Calu3 (cell line): ENCODE data around the gene GIN1. TPM values are rescaled to one million over a fixed set of nuclear protein-coding genes. Genes with fewer than 3 reads are reported as not detected.
"Not testable (repeated sequence)": the region's sequence is repeated elsewhere in the genome, so short reads cannot be mapped to it uniquely, and the experiment has no call there.

ENCODE experiments used
- BruUV-seq: library from RNA; stranded (reverse); fragments of 400-500 nt; replicated peaks from 2 replicates; lab custom pipeline; 2021; lab: Mats Ljungman, UMichigan
- CTCF ChIA-PET: fragments of 300-600 bp; sonication (Branson Sonifier 250); formaldehyde crosslinking; loops from one replicate; lab custom pipeline; 2022; ENCODE audit warnings: antibody characterized with exemption; lab: Charles Lee
- DNase-seq: peaks from one replicate; pipeline ENCODE4 v3.0.0; 2022
- H3K27ac Mint-ChIP-seq: one replicate; pipeline ENCODE4 v1.8.0; 2022; ENCODE audit warnings: mixed read lengths; ENCODE audit not compliant: unreplicated experiment
- H3K27me3 Mint-ChIP-seq: one replicate; pipeline ENCODE4 v1.8.0; 2022; ENCODE audit warnings: mixed read lengths; ENCODE audit not compliant: unreplicated experiment
- H3K36me3 Mint-ChIP-seq: one replicate; pipeline ENCODE4 v1.8.0; 2022; ENCODE audit warnings: mild to moderate bottlenecking, moderate library complexity, mixed read lengths; ENCODE audit not compliant: insufficient read depth, unreplicated experiment
- H3K4me1 Mint-ChIP-seq: one replicate; pipeline ENCODE4 v1.8.0; 2022; ENCODE audit warnings: mild to moderate bottlenecking, low read depth, mixed read lengths; ENCODE audit not compliant: unreplicated experiment
- H3K4me3 Mint-ChIP-seq: one replicate; pipeline ENCODE4 v1.8.0; 2022; ENCODE audit warnings: mild to moderate bottlenecking, low read depth, moderate library complexity, mixed read lengths; ENCODE audit not compliant: unreplicated experiment
- H3K9me3 Mint-ChIP-seq: one replicate; pipeline ENCODE4 v1.8.0; 2022; ENCODE audit warnings: low read depth, mixed read lengths; ENCODE audit not compliant: unreplicated experiment
- CTCF ChIP-seq: fragments of 200-600 bp; IDR thresholded peaks from one replicate; pipeline ENCODE4 v1.8.0; 2022; ENCODE audit warnings: antibody characterized with exemption; ENCODE audit not compliant: unreplicated experiment
- intact Hi-C: fragments of 100-400 bp; cut with micrococcal nuclease; formaldehyde crosslinking; loops from one replicate; pipeline ENCODE4 v1.10.0; 2022; ENCODE audit not compliant: unreplicated experiment
- total RNA-seq: library from RNA; stranded (reverse); gene quantifications from 2 replicates; pipeline ENCODE4 v1.2.3, GENCODE V29; 2022

The GIN1 gene
- total RNA-seq, 1 experiment from 2014 or later: 12.0 TPM

GRCh38 chr5:103145196-103145595 lies 25.3 kb upstream of the GIN1 start:
- no peak overlapping the region for H3K4me3 Mint-ChIP-seq
- CTCF ChIA-PET: no interaction called here

GRCh38 chr5:103142132-103142531 lies 22.2 kb upstream of the GIN1 start:
- H3K4me3 Mint-ChIP-seq, H3K9me3 Mint-ChIP-seq, H3K36me3 Mint-ChIP-seq, BruUV-seq, H3K27ac Mint-ChIP-seq, intact Hi-C loops, CTCF ChIA-PET, DNase-seq, H3K27me3 Mint-ChIP-seq, H3K4me1 Mint-ChIP-seq: not testable (repeated sequence)

More at GRCh38 chr5:103145196-103145595, 25.3 kb upstream of the GIN1 start:
- Mint-ChIP-seq H3K27me3 (no peaks in the 10 kb centered on the region), H3K9me3 (no peaks in the 10 kb centered on the region), H3K4me1 (no peaks in the 10 kb centered on the region), H3K36me3 (no peaks in the 10 kb centered on the region), H3K27ac (no peak overlapping the region)
- BruUV-seq: no TSS peak
- intact Hi-C loops: no loop called here
- no peak for TF ChIP-seq CTCF
- no peak for DNase-seq

GRCh38 chr5:103139264-103139865 lies 19.4 kb upstream of the GIN1 start:
- DNase-seq: peak; percentile 88
- intact Hi-C loops: loop anchor here (1.0 to 10.0 kb wide), 8 partner anchors 79 to 605 kb away; no protein-coding TSS in a partner anchor
- no peak overlapping the region for H3K4me3 Mint-ChIP-seq
- BruUV-seq: no TSS peak
- no peaks in the 10 kb centered on the region for H3K4me1 Mint-ChIP-seq
- no peaks in the 10 kb centered on the region for H3K27me3 Mint-ChIP-seq
- TF ChIP-seq CTCF: peak; percentile 97
- no peaks in the 10 kb centered on the region for H3K9me3 Mint-ChIP-seq
- H3K27ac Mint-ChIP-seq: no peak overlapping the region
- peaks cover 8% of the 10 kb centered on the region for H3K36me3 Mint-ChIP-seq
- CTCF ChIA-PET: interaction anchor here (0.6 to 1.4 kb wide), 7 partner anchors 11 to 458 kb away, joined by 3 to 5 read pairs (median 3); partner anchors contain the start of genes GIN1 and PPIP5K2

- Mint-ChIP-seq H3K36me3 (peaks cover 8% of the 10 kb centered on the region), H3K4me3 (no peak overlapping the region), H3K9me3 (no peaks in the 10 kb centered on the region), H3K4me1 (no peaks in the 10 kb centered on the region), H3K27ac (no peak overlapping the region), H3K27me3 (no peaks in the 10 kb centered on the region)
- no peak for DNase-seq
- no peak for TF ChIP-seq CTCF
- intact Hi-C loops: loop anchor here (2.0 to 10.0 kb wide), 5 partner anchors 77 to 603 kb away; no protein-coding TSS in a partner anchor
- CTCF ChIA-PET: interaction anchor here (0.6 kb wide), 2 partner anchors 25 to 59 kb away, joined by 4 to 6 read pairs; no protein-coding TSS in a partner anchor
- BruUV-seq: no TSS peak
Observed at GRCh38 chr5:103138202-103138690, 18.3 kb upstream of the GIN1 start.

- DNase-seq: no peak
- Mint-ChIP-seq H3K27ac (no peak overlapping the region), H3K9me3 (no peaks in the 10 kb centered on the region), H3K4me3 (no peak overlapping the region), H3K27me3 (no peaks in the 10 kb centered on the region), H3K4me1 (no peaks in the 10 kb centered on the region), H3K36me3 (peaks cover 8% of the 10 kb centered on the region)
- BruUV-seq: no TSS peak
- intact Hi-C loops: loop anchor here (5.0 to 10.0 kb wide), 3 partner anchors 163 to 601 kb away; no protein-coding TSS in a partner anchor
- CTCF ChIA-PET: no interaction called here
- no peak for TF ChIP-seq CTCF
Observed at GRCh38 chr5:103135461-103135860, 15.5 kb upstream of the GIN1 start.
